ENCODE measurements around the gene MAS1. TPM values are rescaled to one million over a fixed set of nuclear protein-coding genes. Genes with fewer than 3 reads are reported as not detected.

MAS1 gene
- total RNA-seq, result not detected in 2 replicates

GRCh38 chr6:159890792-159891191 lies at the start of gene MAS1:
MAS1 (plus strand) TSS chr6:159890988; CDS start chr6:159906956, 15,968 bp downstream.

Other genes with a start within 250 kb of the MAS1 start
- 180 and 441 TPM in 2 replicates for gene SOD2, start 197.7 kb upstream of the MAS1 start, total RNA-seq
- gene WTAP, start 163.5 kb upstream of the MAS1 start, total RNA-seq, result 62.6 and 90.6 TPM in 2 replicates
- gene ACAT2, start 128.9 kb upstream of the MAS1 start, total RNA-seq, result 6.8 and 87.9 TPM in 2 replicates
- gene TCP1, start 101.4 kb upstream of the MAS1 start, total RNA-seq, result 136 and 220 TPM in 2 replicates
- gene MRPL18, start 100.5 kb upstream of the MAS1 start, total RNA-seq, result 75.6 and 96.3 TPM in 2 replicates
- gene PNLDC1, start 90.7 kb upstream of the MAS1 start, total RNA-seq, result 0.16 TPM in 1 of 2 replicates, not detected in the other
- gene IGF2R, start 78.1 kb downstream of the MAS1 start, total RNA-seq, result 62.8 and 67.4 TPM in 2 replicates
- gene SLC22A1, start 230.8 kb downstream of the MAS1 start, total RNA-seq, result not detected in 2 replicates